NCI-H1092 (cell line): ENCODE measurements around the gene HNF1A.
"Not testable (repeated sequence)": the region's sequence is repeated elsewhere in the genome, so short reads cannot be mapped to it uniquely, and the experiment has no call there.

Experiments
- DNase-seq: peaks from one replicate; lab custom pipeline; 2025; lab: John Stamatoyannopoulos, UW

HNF1A gene

DNA sequence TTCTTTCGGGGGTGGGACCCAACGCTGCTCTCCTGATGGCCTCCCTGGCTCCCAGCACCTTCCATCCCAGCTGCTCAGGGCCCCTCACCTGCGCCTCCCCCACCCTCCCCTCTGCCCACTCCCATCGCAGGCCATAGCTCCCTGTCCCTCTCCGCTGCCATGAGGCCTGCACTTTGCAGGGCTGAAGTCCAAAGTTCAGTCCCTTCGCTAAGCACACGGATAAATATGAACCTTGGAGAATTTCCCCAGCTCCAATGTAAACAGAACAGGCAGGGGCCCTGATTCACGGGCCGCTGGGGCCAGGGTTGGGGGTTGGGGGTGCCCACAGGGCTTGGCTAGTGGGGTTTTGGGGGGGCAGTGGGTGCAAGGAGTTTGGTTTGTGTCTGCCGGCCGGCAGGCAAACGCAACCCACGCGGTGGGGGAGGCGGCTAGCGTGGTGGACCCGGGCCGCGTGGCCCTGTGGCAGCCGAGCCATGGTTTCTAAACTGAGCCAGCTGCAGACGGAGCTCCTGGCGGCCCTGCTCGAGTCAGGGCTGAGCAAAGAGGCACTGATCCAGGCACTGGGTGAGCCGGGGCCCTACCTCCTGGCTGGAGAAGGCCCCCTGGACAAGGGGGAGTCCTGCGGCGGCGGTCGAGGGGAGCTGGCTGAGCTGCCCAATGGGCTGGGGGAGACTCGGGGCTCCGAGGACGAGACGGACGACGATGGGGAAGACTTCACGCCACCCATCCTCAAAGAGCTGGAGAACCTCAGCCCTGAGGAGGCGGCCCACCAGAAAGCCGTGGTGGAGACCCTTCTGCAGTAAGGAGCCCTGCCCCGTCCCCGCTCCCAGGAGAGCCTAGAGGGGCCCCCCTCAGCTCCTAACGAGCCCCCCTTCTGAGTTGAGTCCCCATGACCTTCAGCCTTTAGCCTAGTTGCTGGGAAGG lies at the start of gene HNF1A:
TSS of gene HNF1A (plus strand) at position 248 of the 924 bp plus-strand sequence. CDS start at position 474, 226 bp downstream.
- no peak for DNase-seq

- no peak for DNase-seq
These were observed 49.3 kb upstream of the HNF1A start for GRCh38 chr12:120928864-120929652.

DNA sequence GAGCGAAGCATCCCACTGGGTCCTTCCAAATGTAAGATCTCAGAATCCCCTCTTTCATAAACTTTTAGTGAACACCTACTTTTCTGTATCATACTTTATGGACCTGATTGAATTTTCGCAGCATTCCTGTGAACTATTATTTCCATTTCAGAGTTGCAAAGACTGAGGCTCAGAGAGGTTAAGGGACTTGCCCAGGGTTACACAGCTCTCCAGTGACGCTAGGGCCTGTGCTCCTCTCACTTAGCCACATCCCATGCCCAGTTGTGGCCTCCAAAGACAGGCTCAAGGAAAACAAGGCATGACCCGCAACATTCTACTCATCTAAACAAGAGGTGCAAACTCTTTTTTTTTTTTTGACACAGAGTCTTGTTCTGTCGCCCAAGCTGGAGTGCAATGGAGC lies 48.3 kb upstream of the HNF1A start:
- no peak for DNase-seq

DNA sequence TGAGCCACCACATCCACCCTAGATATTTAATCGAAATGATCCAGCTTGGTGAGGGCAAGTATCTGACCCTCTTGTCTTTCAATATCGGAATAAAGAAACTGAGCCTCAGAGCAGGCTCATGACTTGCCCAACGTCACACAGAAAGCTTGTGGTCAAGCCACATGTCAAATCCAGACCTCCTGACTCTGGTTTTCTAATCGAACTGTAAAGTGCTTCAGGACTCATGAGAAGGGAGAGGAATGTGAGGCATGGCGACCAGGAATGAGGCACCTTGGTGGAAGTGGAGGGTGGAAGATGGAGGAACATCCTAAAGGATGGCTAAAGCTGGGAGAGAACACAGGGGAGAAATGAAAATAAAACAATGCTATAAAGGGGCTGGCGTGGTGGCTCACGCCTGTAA lies 46.3 kb upstream of the HNF1A start:
- no peak for DNase-seq

- no peak for DNase-seq
These were observed 45.3 kb upstream of the HNF1A start for GRCh38 chr12:120932956-120933526.

DNA sequence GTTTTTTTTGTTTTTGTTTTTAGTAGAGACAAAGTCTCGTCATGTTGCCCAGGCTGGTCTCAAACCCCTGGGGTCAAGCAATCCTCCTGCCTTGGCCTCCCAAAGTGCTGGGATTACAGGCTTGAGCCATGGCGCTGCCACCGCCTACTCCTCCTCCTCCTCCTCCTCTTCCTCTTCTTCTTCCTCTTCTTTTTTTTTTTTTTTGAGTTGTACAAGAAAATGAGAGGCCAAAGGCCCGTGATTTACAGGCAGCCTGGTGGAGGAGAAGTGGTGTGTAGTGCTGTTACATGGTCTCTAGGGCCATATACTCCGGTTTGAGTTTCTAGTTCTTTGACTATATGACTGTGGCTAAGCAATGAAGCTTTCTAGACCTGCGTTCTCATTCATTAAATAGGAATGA lies 44.6 kb upstream of the HNF1A start:
- no peak for DNase-seq

DNA sequence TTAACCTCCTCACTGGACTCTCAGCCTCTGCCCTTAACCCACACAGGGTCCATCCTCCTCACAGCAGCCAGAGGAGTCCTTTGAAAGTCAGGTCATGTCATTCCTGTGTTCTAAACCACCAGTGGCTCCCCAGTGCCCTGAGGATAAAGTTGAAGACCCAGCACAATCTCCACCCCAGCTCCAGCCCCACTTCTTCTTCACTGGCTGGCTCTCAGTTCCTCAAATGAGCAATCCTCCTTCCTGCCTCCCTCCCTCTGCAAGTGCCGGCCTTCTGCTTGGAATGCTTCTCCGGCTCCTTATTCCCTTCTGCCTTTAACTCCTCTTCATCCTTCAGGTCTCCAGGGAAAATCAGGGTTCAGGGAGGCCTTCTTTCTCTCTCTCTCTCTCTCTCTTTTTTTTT lies 42.1 kb upstream of the HNF1A start:
- DNase-seq, result no peak

DNA sequence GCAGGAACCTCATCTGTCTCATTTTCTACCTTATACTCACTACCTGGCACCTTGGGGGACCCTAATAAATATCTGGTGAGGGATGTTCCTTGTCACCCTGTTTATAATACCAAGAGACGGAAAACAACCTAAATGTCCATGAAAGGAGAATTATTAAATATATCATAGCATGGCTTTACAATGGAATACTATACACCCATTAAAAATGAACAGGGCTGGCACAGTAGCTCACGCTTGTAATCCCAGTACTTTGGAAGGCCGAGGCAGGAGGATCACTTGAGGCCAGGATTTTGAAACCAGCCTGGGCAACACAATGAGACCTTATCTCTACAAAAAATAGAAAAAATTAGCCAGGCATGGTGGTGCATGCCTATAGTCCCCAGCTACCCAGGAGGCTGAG lies 39.8 kb upstream of the HNF1A start:
- no peak for DNase-seq

DNA sequence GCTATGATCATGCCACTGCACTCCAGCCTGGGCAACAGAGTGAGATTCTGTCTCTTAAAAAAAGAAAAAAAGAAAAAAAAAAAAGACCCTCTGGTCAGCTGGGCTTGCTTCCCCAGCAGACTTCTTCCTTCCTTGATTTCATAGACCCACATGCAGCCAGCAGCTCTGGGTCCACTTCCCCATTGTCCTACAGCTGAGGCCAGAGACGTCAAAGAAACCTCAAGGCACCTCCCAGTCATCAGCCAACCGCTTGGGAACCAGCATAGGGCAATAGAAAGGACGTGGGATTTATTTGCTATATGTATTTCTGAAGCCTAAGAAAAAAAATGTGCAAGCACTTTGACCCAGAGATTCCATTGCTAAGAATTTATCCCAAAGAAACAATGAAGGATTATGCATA lies 38.8 kb upstream of the HNF1A start:
- DNase-seq, result no peak

DNA sequence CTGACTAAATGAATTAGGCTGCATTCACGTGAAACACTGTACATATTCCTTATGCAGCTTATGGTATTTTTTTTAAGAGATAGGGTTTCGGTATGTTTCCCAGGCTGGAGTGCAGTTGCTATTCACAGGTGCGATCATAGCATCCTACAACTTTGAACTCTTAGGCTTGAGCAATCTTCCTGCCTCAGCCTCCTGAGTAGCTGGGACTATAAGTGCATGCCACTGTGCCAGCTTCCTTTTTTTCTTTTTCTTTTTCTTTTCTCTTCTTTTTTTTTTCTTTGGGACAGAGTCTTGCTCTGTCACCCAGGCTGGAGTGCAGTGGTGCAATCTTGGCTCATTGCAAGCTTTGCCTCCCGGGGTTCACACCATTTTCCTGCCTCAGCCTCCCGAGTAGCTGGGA lies 38.3 kb upstream of the HNF1A start:
- no peak for DNase-seq

- no peak for DNase-seq
These were observed 37.5 kb upstream of the HNF1A start for GRCh38 chr12:120940799-120941198.

- no peak for DNase-seq
These were observed 36.9 kb upstream of the HNF1A start for GRCh38 chr12:120941412-120941811.

- DNase-seq, result no peak
These were observed 36.4 kb upstream of the HNF1A start for GRCh38 chr12:120941846-120942405.

GRCh38 chr12:120943482-120943881 lies 34.9 kb upstream of the HNF1A start:
- DNase-seq, result no peak

DNA sequence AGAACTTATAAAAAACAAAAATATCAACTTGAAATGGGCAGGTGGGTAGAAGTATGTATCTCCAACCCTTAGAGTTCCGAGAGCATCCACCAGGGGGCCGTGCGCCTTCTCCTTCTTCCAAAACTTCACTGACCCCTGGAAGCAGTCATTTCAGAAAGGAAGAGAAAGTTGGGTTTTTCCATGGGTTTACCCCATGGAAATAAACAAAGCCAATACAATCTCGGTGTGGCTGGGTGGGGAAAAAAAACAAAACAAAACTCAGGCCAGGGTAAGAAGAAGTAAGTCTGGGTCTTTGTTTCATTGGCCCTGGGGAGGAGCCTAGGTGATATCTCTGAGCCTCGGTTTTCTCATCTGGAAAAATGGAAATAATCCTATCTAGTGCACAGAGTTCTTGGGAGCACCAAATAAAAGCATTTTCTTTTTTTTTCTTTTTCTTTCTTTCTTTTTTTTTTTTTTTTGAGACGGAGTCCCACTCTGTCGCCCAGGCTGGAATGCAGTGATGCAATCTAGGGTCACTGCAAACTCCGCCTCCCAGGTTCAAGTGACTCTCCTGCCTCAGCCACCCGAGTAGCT lies 33.6 kb upstream of the HNF1A start:
- no peak for DNase-seq

- not testable (repeated sequence) for DNase-seq
These were observed 32.8 kb upstream of the HNF1A start for GRCh38 chr12:120945516-120945915.

DNA sequence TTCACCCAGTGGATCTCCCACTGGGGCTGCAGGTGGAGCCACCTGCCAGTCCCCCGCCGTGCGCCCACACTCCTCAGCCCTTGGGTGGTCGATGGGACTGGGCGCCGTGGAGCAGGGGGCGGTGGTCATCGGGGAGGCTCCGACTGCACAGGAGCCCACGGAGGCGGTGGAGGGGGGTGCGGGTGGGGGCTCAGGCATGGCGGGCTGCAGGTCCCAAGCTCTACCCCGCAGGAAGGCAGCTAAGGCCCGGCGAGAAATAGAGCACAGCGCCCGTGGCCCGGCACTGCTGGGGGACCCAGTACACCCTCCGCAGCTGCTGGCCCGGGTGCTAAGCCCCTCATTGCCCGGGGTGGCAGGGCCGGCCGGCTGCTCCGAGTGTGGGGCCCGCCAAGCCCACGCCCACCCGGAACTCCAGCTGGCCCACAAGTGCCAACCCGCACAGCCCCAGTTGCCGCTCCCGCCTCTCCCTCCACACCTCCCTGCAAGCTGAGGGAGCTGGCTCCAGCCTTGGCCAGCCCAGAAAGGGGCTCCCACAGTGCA lies 28.0 kb upstream of the HNF1A start:
- DNase-seq, result not testable (repeated sequence)

- no peak for DNase-seq
These were observed 27.5 kb upstream of the HNF1A start for GRCh38 chr12:120950807-120951206.

DNA sequence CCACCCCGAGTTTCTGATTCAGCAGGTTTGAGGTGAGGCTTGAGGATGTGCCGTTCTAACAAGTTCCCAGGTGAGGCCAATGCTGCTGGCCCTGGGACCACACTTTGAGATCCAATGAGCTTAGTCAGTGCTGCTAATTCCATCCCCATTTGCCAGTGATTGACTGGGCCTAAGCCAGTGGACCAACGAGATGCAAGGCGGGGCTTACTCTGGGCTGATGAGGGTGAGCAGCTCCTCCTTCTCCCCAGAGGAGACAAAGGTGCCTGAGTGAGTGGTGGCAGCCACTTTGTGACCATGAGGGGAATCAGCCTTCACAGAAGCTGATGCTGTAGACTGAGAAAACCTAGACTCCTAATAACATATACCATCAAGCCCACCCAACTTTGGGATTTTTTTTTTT lies 23.1 kb upstream of the HNF1A start:
- no peak for DNase-seq

GRCh38 chr12:120956579-120957300 lies 21.6 kb upstream of the HNF1A start:
- no peak for DNase-seq
